Stomach (tissue), 9 donors: ENCODE results near the gene OSBPL2. TPM values are rescaled to one million over a fixed set of nuclear protein-coding genes. Genes with fewer than 3 reads are reported as not detected.

Experiments
- DNase-seq, 2 donors: peaks; one replicate each; pipeline versions ENCODE4 v3.0.0 to v3.0.0-alpha.2; 2013 to 2019
- H3K27ac ChIP-seq, 5 donors: fragments of 200-600 bp in 4 of 5; sonication (generic) in 4 of 5; one replicate each; pipeline ENCODE4 v1.5.1; 2013 to 2019; ENCODE audit warnings: mild to moderate bottlenecking in 1 of 5, moderate library complexity in 1 of 5
- H3K27me3 ChIP-seq, 3 donors: fragments of 200-600 bp; sonication (generic); one replicate each; pipeline ENCODE4 v1.5.1; 2017 to 2019; ENCODE audit warnings: mixed run types in 1 of 3
- H3K36me3 ChIP-seq, 4 donors: fragments of 200-600 bp; sonication (generic); 1 replicate in 3 of 4; 2 replicates in 1 of 4; pipeline ENCODE4 v1.5.1; 2016 to 2019
- H3K4me1 ChIP-seq, 4 donors: fragments of 200-600 bp; sonication (generic); one replicate each; pipeline ENCODE4 v1.5.1; 2016 to 2019
- H3K4me3 ChIP-seq, 4 donors: fragments of 200-600 bp; sonication (generic) in 3 of 4; one replicate each; pipeline ENCODE4 v1.5.1; 2016 to 2019; ENCODE audit warnings: mild to moderate bottlenecking in 1 of 4
- H3K9me3 ChIP-seq, 4 donors: fragments of 200-600 bp; sonication (generic); one replicate each; pipeline ENCODE4 v1.5.1; 2016 to 2019
- EP300 ChIP-seq: sonication (generic); formaldehyde crosslinking; IDR thresholded peaks from one replicate; pipeline ENCODE4 v1.6.1; 2017; ENCODE audit warnings: antibody characterized with exemption
- POLR2A ChIP-seq, 4 donors: fragments of 450-650 bp; IDR thresholded peaks; one replicate each; pipeline ENCODE4 v1.6.1; 2016; ENCODE audit warnings: antibody characterized with exemption in 4 of 4, control low read depth in 2 of 4, mild to moderate bottlenecking in 1 of 4, moderate library complexity in 1 of 4
- POLR2AphosphoS5 ChIP-seq, 3 donors: sonication (generic); formaldehyde crosslinking; IDR thresholded peaks; one replicate each; pipeline ENCODE4 v1.6.1; 2016; ENCODE audit warnings: antibody characterized with exemption in 3 of 3
- WGBS, 5 donors: extraction: QIAGEN DNeasy Blood & Tissue Kit in 3 of 5; methylation state at CpG; one replicate each; pipeline versions ENCODE4 v1.1.5 to v1.1.7; 2013 to 2018; 5-methylcytosine and 5-hydroxymethylcytosine counted together
- intact Hi-C: fragments of 100-400 bp; cut with DNase I; formaldehyde crosslinking; loops from one replicate; pipeline ENCODE4 v1.15.1; 2023; ENCODE audit warnings: low total_unique reads
- polyA plus RNA-seq, 3 donors: library from polyadenylated mRNA; stranded (reverse); fragments of 200-250 nt; gene quantifications; one replicate each; pipeline ENCODE4 v1.2.3, GENCODE V29; 2013
- total RNA-seq, 5 donors: library from RNA; depleted of rRNA; stranded (reverse); fragments of >200 nt; gene quantifications; one replicate each; pipeline versions ENCODE4 v1.1.0 to v1.2.3, GENCODE V29; 2014 to 2016
- TF ChIP-seq, protein P1 (sequence below), 7 experiments: fragments of 450-650 bp in 4 of 7; fragments of 200-600 bp in 3 of 7; sonication (generic) in 3 of 7; IDR thresholded peaks; one replicate each; pipeline ENCODE4 v1.5.1; 2016 to 2019; ENCODE audit warnings: antibody characterized with exemption in 7 of 7, control low read depth in 2 of 7, mild to moderate bottlenecking in 1 of 7
- donor health status: healthy with polysubstance abuse.
- donor health status: Bipolar disorder and iron deficiency.
- donor health status: healthy.

The OSBPL2 gene
- total and polyA plus RNA-seq, 8 donors: 15.1 to 83.4 (median 36.7) TPM

DNA sequence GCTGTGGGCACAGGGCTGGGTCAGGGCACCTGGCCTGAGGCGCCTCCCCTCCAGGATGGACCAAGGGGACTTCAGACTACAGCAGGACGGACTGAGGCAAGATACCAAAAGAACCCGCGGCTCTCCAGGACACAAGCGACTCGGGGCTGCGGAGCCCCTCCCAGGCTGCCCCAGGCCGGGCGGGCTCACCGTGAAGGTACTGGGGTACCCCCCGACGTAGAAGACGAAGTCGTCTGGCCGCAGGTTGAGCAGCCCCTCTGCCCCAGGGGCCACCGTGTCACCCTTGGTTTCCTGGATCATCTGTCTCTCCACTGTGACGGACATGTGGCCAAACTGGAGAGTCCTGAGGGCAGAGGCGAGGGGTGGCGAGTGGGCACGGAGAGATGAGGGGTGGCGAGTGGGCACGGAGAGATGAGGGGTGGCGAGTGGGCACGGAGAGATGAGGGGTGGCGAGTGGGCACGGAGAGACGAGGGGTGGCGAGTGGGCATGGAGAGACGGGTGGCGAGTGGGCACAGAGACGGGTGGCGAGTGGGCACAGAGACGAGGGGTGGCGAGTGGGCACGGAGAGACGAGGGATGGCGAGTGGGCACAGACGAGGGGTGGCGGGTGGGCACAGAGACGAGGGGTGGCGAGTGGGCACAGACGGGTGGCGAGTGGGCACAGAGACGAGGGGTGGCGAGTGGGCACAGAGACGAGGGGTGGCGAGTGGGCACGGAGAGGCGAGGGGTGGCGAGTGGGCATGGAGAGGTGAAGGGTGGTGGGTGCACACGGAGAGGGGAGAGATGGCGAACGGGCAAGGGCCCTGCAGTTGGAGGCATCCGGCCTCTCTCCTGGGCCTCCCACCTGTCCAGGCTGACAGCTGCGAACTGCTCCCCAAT is 75.4 kb downstream of the OSBPL2 start:
- Histone ChIP-seq H3K27me3 (no peaks in the 10 kb centered on the region), H3K36me3 (peaks cover 60 to 95% (median 91%) of the 10 kb centered on the region in 4 donors), H3K9me3 (no peaks in the 10 kb centered on the region), H3K4me3 (no peak overlapping the region), H3K27ac (no peak overlapping the region), H3K4me1 (peaks cover 0 to 5% (median 0%) of the 10 kb centered on the region in 4 donors)
- no peak for DNase-seq
- TF ChIP-seq, protein P1, sequence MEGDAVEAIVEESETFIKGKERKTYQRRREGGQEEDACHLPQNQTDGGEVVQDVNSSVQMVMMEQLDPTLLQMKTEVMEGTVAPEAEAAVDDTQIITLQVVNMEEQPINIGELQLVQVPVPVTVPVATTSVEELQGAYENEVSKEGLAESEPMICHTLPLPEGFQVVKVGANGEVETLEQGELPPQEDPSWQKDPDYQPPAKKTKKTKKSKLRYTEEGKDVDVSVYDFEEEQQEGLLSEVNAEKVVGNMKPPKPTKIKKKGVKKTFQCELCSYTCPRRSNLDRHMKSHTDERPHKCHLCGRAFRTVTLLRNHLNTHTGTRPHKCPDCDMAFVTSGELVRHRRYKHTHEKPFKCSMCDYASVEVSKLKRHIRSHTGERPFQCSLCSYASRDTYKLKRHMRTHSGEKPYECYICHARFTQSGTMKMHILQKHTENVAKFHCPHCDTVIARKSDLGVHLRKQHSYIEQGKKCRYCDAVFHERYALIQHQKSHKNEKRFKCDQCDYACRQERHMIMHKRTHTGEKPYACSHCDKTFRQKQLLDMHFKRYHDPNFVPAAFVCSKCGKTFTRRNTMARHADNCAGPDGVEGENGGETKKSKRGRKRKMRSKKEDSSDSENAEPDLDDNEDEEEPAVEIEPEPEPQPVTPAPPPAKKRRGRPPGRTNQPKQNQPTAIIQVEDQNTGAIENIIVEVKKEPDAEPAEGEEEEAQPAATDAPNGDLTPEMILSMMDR (IDR thresholded peaks at IDR 0.05): no peak
- TF ChIP-seq POLR2A (IDR thresholded peaks at IDR 0.05) (no peak), POLR2AphosphoS5 (IDR thresholded peaks at IDR 0.05) (no peak), EP300 (no peak)
- WGBS, 5 donors: 91 to 96% (median 92%) methylated on average over 48 to 55 of the region's 55 CpGs
- intact Hi-C loops: no loop called here

DNA sequence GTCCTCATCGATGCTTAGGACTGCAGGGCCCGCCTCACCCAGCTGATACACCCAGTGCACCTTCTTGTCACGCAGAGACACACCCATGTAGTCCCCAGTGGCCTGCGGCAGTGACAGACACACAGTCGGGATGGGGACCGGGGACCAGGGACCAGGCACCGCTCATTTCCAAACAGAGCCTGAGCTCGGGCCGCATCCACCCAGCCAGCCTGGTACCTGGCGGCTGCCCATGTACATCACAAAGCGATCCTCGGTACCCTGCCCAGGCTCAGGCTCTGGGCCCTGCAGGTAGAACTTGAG is 76.0 kb downstream of the OSBPL2 start:
- DNase-seq: no peak
- Histone ChIP-seq H3K9me3 (no peaks in the 10 kb centered on the region), H3K36me3 (peaks cover 55 to 95% (median 91%) of the 10 kb centered on the region in 4 donors), H3K27ac (no peak overlapping the region), H3K4me3 (no peak overlapping the region), H3K27me3 (no peaks in the 10 kb centered on the region), H3K4me1 (peaks cover 0 to 5% (median 0%) of the 10 kb centered on the region in 4 donors)
- intact Hi-C loops: no loop called here
- 79 to 92% (median 91%) methylated on average over 6 to 12 of the region's 12 CpGs for WGBS, 5 donors
- TF ChIP-seq EP300: no peak

DNA sequence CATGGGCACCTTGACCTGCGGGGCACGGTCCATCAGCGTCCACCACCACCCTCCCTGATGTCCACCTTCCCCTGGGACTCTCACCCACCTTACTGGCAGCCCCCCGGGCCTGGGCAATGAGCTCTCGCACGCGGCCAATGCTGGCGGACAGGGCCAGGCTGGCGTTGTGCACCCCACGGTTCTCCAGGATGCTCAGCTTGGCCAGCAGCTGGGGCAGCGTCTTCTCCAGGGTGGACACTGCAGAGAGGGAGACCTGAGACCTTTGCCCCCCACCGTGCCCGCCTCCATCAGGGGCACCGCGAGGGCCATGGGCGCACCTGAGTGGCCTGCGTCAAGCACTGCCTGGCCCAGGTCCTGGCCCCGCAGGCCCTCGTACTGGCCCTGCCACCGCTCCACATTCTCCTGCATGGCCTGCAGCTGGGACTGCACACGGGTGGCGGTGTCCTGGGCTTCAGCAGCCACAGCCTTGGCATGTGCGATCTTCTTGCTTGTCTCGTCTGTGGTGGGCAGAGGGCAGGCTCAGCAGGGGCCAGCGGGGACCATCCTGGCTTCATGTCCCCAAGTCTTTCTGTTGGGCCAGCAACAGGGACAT is 76.5 kb downstream of the OSBPL2 start:
- intact Hi-C loops: no loop called here
- no peak overlapping the region for H3K27ac ChIP-seq
- H3K4me1 ChIP-seq: peaks cover 0 to 5% (median 0%) of the 10 kb centered on the region in 4 donors
- 81 to 96% (median 93%) methylated on average over 10 to 25 of the region's 25 CpGs for WGBS, 5 donors
- peaks cover 59 to 95% (median 91%) of the 10 kb centered on the region in 4 donors for H3K36me3 ChIP-seq
- no peak overlapping the region for H3K4me3 ChIP-seq
- no peaks in the 10 kb centered on the region for H3K27me3 ChIP-seq
- TF ChIP-seq POLR2A (IDR thresholded peaks at IDR 0.05) (no peak), EP300 (no peak)
- no peaks in the 10 kb centered on the region for H3K9me3 ChIP-seq
- no peak for DNase-seq

DNA sequence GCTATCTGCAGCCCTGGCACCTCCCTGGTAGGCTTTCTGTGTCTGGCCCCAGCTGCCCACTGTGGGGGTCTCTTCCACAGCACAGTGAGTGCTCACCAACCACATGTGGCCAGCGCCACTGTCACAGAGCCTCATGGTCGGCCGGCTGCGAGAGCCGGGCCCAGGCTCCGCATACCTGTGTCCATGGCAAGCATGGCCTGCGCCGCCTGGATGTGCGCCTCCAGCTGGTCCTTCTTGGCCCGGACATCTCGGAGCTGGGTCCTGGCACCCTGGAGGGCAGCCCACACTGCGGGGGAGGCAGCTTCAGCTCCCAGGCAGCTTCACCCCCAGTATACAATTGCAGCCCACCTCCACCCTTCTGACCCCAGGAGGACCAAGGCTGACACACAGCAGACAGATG is 77.5 kb downstream of the OSBPL2 start:
- 94 to 98% (median 97%) methylated on average over 8 to 12 of the region's 12 CpGs for WGBS, 5 donors
- H3K4me1 ChIP-seq: peaks cover 0 to 3% (median 0%) of the 10 kb centered on the region in 4 donors
- H3K27ac ChIP-seq: no peak overlapping the region
- H3K27me3 ChIP-seq: no peaks in the 10 kb centered on the region
- H3K9me3 ChIP-seq: no peaks in the 10 kb centered on the region
- no peak for TF ChIP-seq POLR2AphosphoS5 (IDR thresholded peaks at IDR 0.05)
- TF ChIP-seq, protein P1 (IDR thresholded peaks at IDR 0.05): no peak
- TF ChIP-seq POLR2A (IDR thresholded peaks at IDR 0.05): no peak
- TF ChIP-seq EP300: no peak
- H3K36me3 ChIP-seq: peaks cover 63 to 94% (median 90%) of the 10 kb centered on the region in 4 donors
- intact Hi-C loops: no loop called here
- DNase-seq: no peak
- H3K4me3 ChIP-seq: no peak overlapping the region

DNA sequence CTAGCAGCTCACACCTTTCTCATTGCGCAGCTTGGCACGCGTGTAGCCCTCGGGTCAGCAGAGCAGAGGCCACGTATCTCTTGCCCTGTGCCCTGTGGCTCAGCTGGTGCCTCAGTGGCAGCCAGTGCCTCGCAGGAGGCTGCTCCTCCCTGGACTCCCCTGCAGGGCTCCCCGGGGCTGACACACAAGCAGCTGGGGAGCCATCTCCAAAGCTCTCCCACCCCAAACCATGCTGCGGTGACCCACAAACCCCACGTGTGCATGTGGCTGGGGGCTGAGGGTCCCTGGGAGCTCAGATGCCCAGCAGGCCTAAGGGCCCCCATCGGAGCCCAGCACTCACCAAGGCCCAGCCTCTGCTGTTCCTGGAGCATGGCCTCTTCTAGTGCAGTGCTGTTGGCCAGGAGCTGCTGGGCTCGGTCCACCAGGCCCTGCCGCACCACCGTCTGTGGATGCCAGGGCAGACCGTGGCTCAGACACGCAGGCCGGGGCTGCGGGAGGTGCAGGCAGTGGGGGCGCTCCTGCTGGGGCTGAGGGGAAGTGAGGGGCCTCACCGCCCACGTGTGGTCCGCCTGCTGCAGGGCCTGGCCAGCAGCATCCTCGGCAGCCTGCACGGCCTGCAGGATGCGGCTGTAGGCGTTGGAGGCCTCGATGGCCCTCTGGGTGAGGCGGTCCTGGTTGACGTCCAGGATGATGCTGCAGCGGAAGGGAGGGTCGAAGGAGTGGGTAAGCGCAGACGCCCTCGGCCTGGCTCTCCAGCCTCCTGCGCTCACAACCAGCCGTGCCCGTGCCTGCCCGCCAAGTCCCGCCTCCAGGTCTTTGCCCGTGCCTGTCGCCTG is 78.2 kb downstream of the OSBPL2 start:
- no peak for DNase-seq

More for the DNA sequence above, 78.2 kb downstream of the OSBPL2 start:
- Histone ChIP-seq H3K4me3 (no peak overlapping the region), H3K27ac (no peak overlapping the region), H3K27me3 (no peaks in the 10 kb centered on the region), H3K4me1 (no peaks in the 10 kb centered on the region), H3K9me3 (no peaks in the 10 kb centered on the region), H3K36me3 (peaks cover 56 to 88% (median 83%) of the 10 kb centered on the region in 4 donors)
- TF ChIP-seq POLR2A (IDR thresholded peaks at IDR 0.05) (no peak), POLR2AphosphoS5 (IDR thresholded peaks at IDR 0.05) (no peak), EP300 (no peak)
- TF ChIP-seq, protein P1 (IDR thresholded peaks at IDR 0.05): no peak
- intact Hi-C loops: no loop called here
- WGBS, 5 donors: 82 to 91% (median 88%) methylated on average over 25 to 40 of the region's 40 CpGs
